Hepatocyte (in vitro differentiated cells): Measurements from ENCODE around the gene DAB2. TPM values are rescaled to one million over a fixed set of nuclear protein-coding genes. Genes with fewer than 3 reads are reported as not detected.
A peak's percentile ranks its signal among the peaks of the same experiment; 100 is the strongest.

ENCODE experiments used
- DNase-seq: peaks from one replicate; pipeline ENCODE4 v3.0.0-alpha.2; 2016; ENCODE audit warnings: low spot score
- H2AFZ ChIP-seq: fragments of 200-600 bp; sonication (generic); 2 replicates; pipeline ENCODE4 v1.6.0; 2016; ENCODE audit warnings: antibody characterized with exemption, mild to moderate bottlenecking
- H3K27ac ChIP-seq: fragments of 200-600 bp; sonication (generic); 2 replicates; pipeline ENCODE4 v1.5.1; 2016; ENCODE audit warnings: mild to moderate bottlenecking
- H3K27me3 ChIP-seq: fragments of 200-600 bp; sonication (generic); 2 replicates; pipeline ENCODE4 v1.6.1; 2016
- H3K36me3 ChIP-seq: fragments of 200-600 bp; sonication (generic); replicated peaks from 2 replicates; pipeline ENCODE4 v1.5.1; 2016; ENCODE audit warnings: low read depth; ENCODE audit not compliant: insufficient read depth
- H3K4me1 ChIP-seq: fragments of 200-600 bp; sonication (generic); 2 replicates; pipeline ENCODE4 v1.5.1; 2016; ENCODE audit warnings: mild to moderate bottlenecking, moderate library complexity; ENCODE audit not compliant: insufficient read depth
- H3K4me2 ChIP-seq: fragments of 200-600 bp; sonication (generic); 2 replicates; pipeline ENCODE4 v1.6.0; 2016
- H3K4me3 ChIP-seq: fragments of 200-600 bp; sonication (generic); 2 replicates; pipeline ENCODE4 v1.5.1; 2016; ENCODE audit warnings: mild to moderate bottlenecking
- H3K79me2 ChIP-seq: fragments of 200-600 bp; sonication (generic); 2 replicates; pipeline ENCODE4 v1.6.0; 2017; ENCODE audit warnings: mild to moderate bottlenecking
- H3K9me2 ChIP-seq: fragments of 200-600 bp; sonication (generic); replicated peaks from 2 replicates; pipeline ENCODE4 v1.6.0; 2017; ENCODE audit warnings: mild to moderate bottlenecking; ENCODE audit not compliant: insufficient read depth
- H3K9me3 ChIP-seq: fragments of 200-600 bp; sonication (generic); 2 replicates; pipeline ENCODE4 v1.5.1; 2016; ENCODE audit warnings: low read depth, mild to moderate bottlenecking
- H4K20me1 ChIP-seq: fragments of 200-600 bp; sonication (generic); 2 replicates; pipeline ENCODE4 v1.6.0; 2016; ENCODE audit warnings: mild to moderate bottlenecking; ENCODE audit not compliant: insufficient read depth, poor library complexity, severe bottlenecking
- CTCF ChIP-seq: fragments of 200-600 bp; sonication (generic); IDR thresholded peaks from 2 replicates; pipeline ENCODE4 v1.5.1; 2016; ENCODE audit warnings: antibody characterized with exemption, mild to moderate bottlenecking; ENCODE audit not compliant: poor library complexity
- EZH2 ChIP-seq: fragments of 200-600 bp; sonication (generic); IDR thresholded peaks from 2 replicates; pipeline ENCODE4 v1.6.1; 2016; ENCODE audit warnings: antibody characterized with exemption, mild to moderate bottlenecking, borderline replicate concordance
- EZH2phosphoT487 ChIP-seq: fragments of 200-600 bp; sonication (generic); IDR thresholded peaks from one replicate; pipeline ENCODE4 v1.6.1; 2018; ENCODE audit warnings: antibody characterized with exemption, mild to moderate bottlenecking, low read depth, moderate library complexity; ENCODE audit not compliant: unreplicated experiment, severe bottlenecking
- WGBS: methylation state at CpG from one replicate; pipeline ENCODE4 v1.1.6; 2016; ENCODE audit warnings: low lambda C conversion rate; ENCODE audit errors: missing lambda C conversion rate; 5-methylcytosine and 5-hydroxymethylcytosine counted together
- polyA plus RNA-seq: library from polyadenylated mRNA; unstranded; fragments of >200 nt; fragmentation: Nextera tagmentation; extraction: Ambion mirVana; gene quantifications from 2 replicates; pipeline ENCODE4 v1.2.1, GENCODE V29; 2016
- total RNA-seq: library from RNA; depleted of rRNA; stranded (reverse); fragments of >200 nt; gene quantifications from 2 replicates; pipeline ENCODE4 v1.2.3, GENCODE V29; 2014

Gene DAB2
- total and polyA plus RNA-seq, 2 experiments from 2014 or later, result 98.9 to 130 TPM

- Histone ChIP-seq H4K20me1 (peaks cover 5% of the 10 kb centered on the region), H3K9me2 (no peaks in the 10 kb centered on the region), H3K36me3 (no peaks in the 10 kb centered on the region), H3K9me3 (no peaks in the 10 kb centered on the region), H3K27ac (peak overlapping the region; percentile 89), H3K4me3 (no peak overlapping the region), H3K79me2 (peaks cover 67% of the 10 kb centered on the region), H3K4me2 (peak overlapping the region; percentile 76), H3K27me3 (no peaks in the 10 kb centered on the region), H3K4me1 (peaks cover 54% of the 10 kb centered on the region), H2AFZ (no peak overlapping the region)
- TF ChIP-seq EZH2phosphoT487 (no peak), EZH2 (no peak), CTCF (no peak)
- WGBS, result 48% methylated on average over 2 of the region's 2 CpGs
- no peak for DNase-seq
Observed at GRCh38 chr5:39422728-39423285, 2.0 kb downstream of the DAB2 start.

GRCh38 chr5:39422036-39422606 is 2.7 kb downstream of the DAB2 start:
- Histone ChIP-seq H4K20me1 (peaks cover 5% of the 10 kb centered on the region), H2AFZ (no peak overlapping the region), H3K4me3 (no peak overlapping the region), H3K9me2 (no peaks in the 10 kb centered on the region), H3K4me2 (peak overlapping the region; percentile 76), H3K36me3 (no peaks in the 10 kb centered on the region), H3K9me3 (no peaks in the 10 kb centered on the region), H3K27me3 (no peaks in the 10 kb centered on the region), H3K4me1 (peaks cover 50% of the 10 kb centered on the region), H3K27ac (peak overlapping the region; percentile 89), H3K79me2 (peaks cover 74% of the 10 kb centered on the region)
- TF ChIP-seq EZH2phosphoT487 (no peak), EZH2 (no peak), CTCF (no peak)
- DNase-seq, result no peak
- 83% methylated on average over 3 of the region's 3 CpGs for WGBS

GRCh38 chr5:39420482-39421145 is 4.2 kb downstream of the DAB2 start:
- DNase-seq, result peak; percentile 30
- no peak overlapping the region for H3K4me3 ChIP-seq
- peaks cover 6% of the 10 kb centered on the region for H4K20me1 ChIP-seq
- peaks cover 86% of the 10 kb centered on the region for H3K79me2 ChIP-seq
- peaks cover 36% of the 10 kb centered on the region for H3K4me1 ChIP-seq
- H3K4me2 ChIP-seq, result peak overlapping the region; percentile 76
- no peaks in the 10 kb centered on the region for H3K9me3 ChIP-seq
- no peaks in the 10 kb centered on the region for H3K27me3 ChIP-seq
- H3K36me3 ChIP-seq, result no peaks in the 10 kb centered on the region
- TF ChIP-seq CTCF (no peak), EZH2 (no peak), EZH2phosphoT487 (no peak)
- peak overlapping the region; percentile 10 for H3K27ac ChIP-seq
- H3K9me2 ChIP-seq, result no peaks in the 10 kb centered on the region
- 50% methylated on average over 6 of the region's 6 CpGs for WGBS
- H2AFZ ChIP-seq, result no peak overlapping the region
